SK-N-SH treated with all-trans-retinoic acid at 6 μM for 48 hours (cell line): ENCODE data around the gene SMYD5.

ENCODE experiments used
- OSR1 ChIP-seq: fragments of 250-450 bp; sonication (Bioruptor Pico); IDR thresholded peaks from 2 replicates; pipeline ENCODE4 v1.8.0; 2022; ENCODE audit warnings: moderate library complexity, mild to moderate bottlenecking, inconsistent platforms
- ZFP30 ChIP-seq: fragments of 450-650 bp; formaldehyde crosslinking; IDR thresholded peaks from 2 replicates; pipeline ENCODE4 v1.5.0; 2022; ENCODE audit warnings: mild to moderate bottlenecking, moderate library complexity
- TF ChIP-seq, protein P1 (sequence below): fragments of 250-450 bp; sonication (Bioruptor Pico); IDR thresholded peaks from 2 replicates; pipeline ENCODE4 v1.5.1; 2020; ENCODE audit warnings: low read depth, mild to moderate bottlenecking, moderate library complexity

DNA sequence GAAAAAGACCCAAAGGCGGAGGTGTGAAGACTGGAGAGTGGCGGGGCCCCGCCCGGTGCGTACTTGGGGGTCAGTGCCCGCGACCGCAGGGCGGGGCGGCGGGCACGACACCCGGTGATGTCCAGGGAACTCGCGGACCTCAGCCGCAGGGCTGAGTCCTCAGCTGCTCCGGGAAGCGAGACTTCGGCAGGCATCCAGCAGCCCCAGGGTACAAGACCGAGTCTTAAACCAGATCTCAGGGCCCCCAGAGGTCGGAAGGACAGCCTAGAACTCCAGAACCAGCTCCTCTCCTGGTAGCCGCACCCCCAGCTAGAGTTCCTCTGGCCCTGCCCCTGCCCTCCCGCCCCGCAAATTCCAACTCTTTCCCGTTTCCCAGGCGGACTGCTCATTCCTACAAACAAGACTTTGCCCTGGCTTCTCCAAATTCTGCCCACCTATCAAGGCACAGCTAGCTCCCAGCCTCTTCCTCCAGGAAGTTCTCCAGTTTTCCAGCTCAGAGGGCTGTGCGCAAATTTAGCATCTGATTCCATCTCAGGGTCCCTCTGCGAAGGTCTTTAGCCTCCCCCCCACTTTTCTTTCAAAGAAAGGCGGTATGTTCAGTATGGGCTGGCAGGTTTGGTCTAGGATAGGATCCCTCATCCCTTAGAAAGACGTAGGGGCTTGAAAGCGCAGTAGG is 37.7 kb upstream of the SMYD5 start:
- TF ChIP-seq ZFP30 (CRISPR knock-in tag) (no peak), OSR1 (CRISPR knock-in tag) (no peak)
- TF ChIP-seq, protein P1, sequence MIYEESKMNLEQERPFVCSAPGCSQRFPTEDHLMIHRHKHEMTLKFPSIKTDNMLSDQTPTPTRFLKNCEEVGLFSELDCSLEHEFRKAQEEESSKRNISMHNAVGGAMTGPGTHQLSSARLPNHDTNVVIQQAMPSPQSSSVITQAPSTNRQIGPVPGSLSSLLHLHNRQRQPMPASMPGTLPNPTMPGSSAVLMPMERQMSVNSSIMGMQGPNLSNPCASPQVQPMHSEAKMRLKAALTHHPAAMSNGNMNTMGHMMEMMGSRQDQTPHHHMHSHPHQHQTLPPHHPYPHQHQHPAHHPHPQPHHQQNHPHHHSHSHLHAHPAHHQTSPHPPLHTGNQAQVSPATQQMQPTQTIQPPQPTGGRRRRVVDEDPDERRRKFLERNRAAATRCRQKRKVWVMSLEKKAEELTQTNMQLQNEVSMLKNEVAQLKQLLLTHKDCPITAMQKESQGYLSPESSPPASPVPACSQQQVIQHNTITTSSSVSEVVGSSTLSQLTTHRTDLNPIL (CRISPR knock-in tag), result no peak
